BLaER1 (cell line): ENCODE measurements around the gene GAD1.

Experiments
- H3K27ac ChIP-seq: shearing (Covaris generic); formaldehyde crosslinking; 2 replicates; pipeline ENCODE4 v1.8.1; 2022
- H3K27me3 ChIP-seq: shearing (Covaris generic); formaldehyde crosslinking; 2 replicates; pipeline ENCODE4 v1.8.1; 2022
- H3K36me3 ChIP-seq: shearing (Covaris generic); formaldehyde crosslinking; 2 replicates; pipeline ENCODE4 v1.8.1; 2022
- H3K4me1 ChIP-seq: shearing (Covaris generic); formaldehyde crosslinking; 2 replicates; pipeline ENCODE4 v1.8.1; 2022
- H3K4me2 ChIP-seq: shearing (Covaris generic); formaldehyde crosslinking; 2 replicates; pipeline ENCODE4 v1.8.1; 2022
- H3K4me3 ChIP-seq: shearing (Covaris generic); formaldehyde crosslinking; 2 replicates; pipeline ENCODE4 v1.8.1; 2022
- H3K9ac ChIP-seq: shearing (Covaris generic); formaldehyde crosslinking; 2 replicates; pipeline ENCODE4 v1.8.1; 2022
- H3K9me3 ChIP-seq: shearing (Covaris generic); formaldehyde crosslinking; 2 replicates; pipeline ENCODE4 v1.8.1; 2022
- H4K20me1 ChIP-seq: shearing (Covaris generic); formaldehyde crosslinking; 2 replicates; pipeline ENCODE4 v1.8.1; 2022
- Cebpa-rat ChIP-seq: shearing (Covaris generic); IDR thresholded peaks from 2 replicates; pipeline ENCODE4 v1.8.1; 2022

Gene GAD1

DNA sequence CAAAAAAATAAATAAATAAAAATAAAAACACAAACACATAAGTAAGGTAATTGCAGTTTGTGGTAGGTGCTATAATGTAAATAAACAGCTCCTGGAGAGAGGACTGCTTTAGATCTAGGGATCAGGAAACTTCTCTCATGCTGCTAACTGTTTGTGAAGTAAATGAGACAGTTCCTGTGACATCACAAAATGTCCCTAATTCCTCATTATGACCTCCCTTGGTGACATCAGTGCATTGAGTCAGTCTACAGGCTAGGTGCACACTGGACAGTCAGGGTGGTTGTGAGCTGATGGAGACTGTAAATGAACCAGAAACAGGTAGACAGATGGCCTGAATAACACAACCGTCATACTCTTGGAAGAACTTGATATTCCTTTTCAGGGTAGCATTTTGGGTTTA lies 33.1 kb upstream of the GAD1 start:
- Histone ChIP-seq H3K4me1 (no peaks in the 10 kb centered on the region), H3K4me2 (no peak overlapping the region), H3K9me3 (no peaks in the 10 kb centered on the region), H3K27me3 (no peaks in the 10 kb centered on the region), H3K36me3 (no peaks in the 10 kb centered on the region), H3K9ac (no peak overlapping the region), H3K4me3 (no peak overlapping the region), H4K20me1 (no peaks in the 10 kb centered on the region), H3K27ac (no peak overlapping the region)
- no peak for TF ChIP-seq Cebpa-rat

DNA sequence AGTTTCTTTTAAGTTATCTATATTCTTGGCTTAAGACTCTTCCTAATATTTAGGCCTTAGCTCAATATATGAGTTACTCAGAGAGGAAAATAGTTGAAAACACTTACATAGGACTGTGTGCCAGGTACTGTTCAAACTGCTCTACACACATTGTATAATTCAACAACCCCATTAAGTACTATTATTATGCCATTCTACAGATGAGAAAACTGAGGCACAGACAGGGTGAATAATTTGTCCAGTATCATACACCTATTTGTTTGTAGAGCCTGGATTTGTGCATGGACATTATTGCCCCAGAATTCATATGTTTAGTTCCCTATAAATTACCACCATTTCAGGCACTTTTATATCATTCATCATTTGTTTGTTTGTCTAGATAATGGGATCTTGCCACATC lies 17.7 kb upstream of the GAD1 start:
- H3K27me3 ChIP-seq: no peaks in the 10 kb centered on the region
- no peaks in the 10 kb centered on the region for H3K36me3 ChIP-seq
- no peak overlapping the region for H3K4me3 ChIP-seq
- H3K9me3 ChIP-seq: no peaks in the 10 kb centered on the region
- no peak overlapping the region for H3K27ac ChIP-seq
- no peak for TF ChIP-seq Cebpa-rat
- no peak overlapping the region for H3K9ac ChIP-seq
- H4K20me1 ChIP-seq: no peaks in the 10 kb centered on the region
- peaks cover 9% of the 10 kb centered on the region; the same call in 1 of the 2 replicates for H3K4me1 ChIP-seq
- H3K4me2 ChIP-seq: no peak overlapping the region

DNA sequence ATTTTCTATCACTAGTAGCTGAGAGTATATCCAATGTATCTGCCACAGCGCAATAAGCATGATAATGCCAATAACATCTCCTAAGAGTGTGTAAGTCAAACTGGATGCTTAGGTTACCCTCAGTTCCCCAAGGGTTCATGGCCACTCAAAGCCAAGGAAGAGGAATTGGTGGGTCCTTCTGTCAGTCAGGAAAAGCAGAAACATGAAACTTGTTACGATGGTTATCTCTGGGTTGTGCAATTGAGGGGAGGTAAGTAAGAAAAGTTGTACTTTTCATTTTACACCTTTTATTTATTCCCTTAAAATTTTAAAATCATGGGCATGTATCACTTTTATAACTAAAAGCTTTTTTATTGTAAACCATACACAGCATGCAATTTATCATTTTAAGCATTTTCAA lies 10.1 kb upstream of the GAD1 start:
- TF ChIP-seq Cebpa-rat: no peak
- no peaks in the 10 kb centered on the region for H3K27me3 ChIP-seq

DNA sequence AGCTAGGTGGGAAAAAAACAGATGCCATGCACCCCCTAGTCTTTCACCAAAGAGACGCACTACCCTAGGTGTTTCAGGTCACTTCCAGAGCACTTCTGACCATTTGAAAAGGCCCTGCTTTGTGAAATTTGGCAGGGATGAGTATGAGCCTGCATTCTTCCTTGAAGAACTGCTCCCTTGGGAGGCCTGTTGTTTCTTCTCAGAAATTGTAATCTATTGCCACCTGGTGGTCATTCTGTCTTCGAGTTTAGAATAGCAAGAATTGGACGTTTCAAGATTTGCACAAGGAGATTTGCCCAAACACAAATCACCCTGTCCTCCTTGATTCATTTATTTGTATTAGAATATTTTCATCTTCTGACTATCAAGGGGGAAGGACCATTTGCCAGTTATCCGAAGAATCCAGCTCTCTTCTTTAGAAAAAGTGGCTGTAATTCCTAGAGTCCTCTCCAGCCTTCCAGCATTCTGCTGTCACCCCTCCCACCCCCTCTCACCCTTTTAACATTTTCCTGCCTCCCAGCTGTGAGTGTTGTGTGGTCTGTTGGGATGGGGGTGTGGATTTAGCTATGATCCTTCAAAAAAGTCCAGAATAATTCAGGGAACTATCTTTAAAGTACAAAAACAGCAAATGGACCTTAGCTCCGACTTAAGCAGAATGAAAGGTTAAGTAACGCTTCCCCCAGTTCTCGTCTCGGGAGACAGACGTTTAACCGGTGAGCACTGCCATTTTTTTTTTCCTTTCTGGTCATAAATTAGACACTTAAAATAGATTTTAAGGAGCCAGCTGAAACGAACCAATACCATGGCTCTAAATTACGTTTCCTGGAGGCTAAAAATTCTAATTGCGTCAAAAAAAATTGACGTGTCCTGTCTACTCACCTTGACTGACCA lies 3.7 kb upstream of the GAD1 start:
- H3K4me2 ChIP-seq: no peak overlapping the region

More for the DNA sequence above, 10.1 kb upstream of the GAD1 start:
- no peaks in the 10 kb centered on the region for H3K4me1 ChIP-seq
- H4K20me1 ChIP-seq: no peaks in the 10 kb centered on the region
- no peaks in the 10 kb centered on the region for H3K9me3 ChIP-seq
- H3K4me3 ChIP-seq: no peak overlapping the region
- H3K9ac ChIP-seq: no peak overlapping the region
- no peaks in the 10 kb centered on the region for H3K36me3 ChIP-seq
- H3K27ac ChIP-seq: no peak overlapping the region
- no peak overlapping the region for H3K4me2 ChIP-seq

DNA sequence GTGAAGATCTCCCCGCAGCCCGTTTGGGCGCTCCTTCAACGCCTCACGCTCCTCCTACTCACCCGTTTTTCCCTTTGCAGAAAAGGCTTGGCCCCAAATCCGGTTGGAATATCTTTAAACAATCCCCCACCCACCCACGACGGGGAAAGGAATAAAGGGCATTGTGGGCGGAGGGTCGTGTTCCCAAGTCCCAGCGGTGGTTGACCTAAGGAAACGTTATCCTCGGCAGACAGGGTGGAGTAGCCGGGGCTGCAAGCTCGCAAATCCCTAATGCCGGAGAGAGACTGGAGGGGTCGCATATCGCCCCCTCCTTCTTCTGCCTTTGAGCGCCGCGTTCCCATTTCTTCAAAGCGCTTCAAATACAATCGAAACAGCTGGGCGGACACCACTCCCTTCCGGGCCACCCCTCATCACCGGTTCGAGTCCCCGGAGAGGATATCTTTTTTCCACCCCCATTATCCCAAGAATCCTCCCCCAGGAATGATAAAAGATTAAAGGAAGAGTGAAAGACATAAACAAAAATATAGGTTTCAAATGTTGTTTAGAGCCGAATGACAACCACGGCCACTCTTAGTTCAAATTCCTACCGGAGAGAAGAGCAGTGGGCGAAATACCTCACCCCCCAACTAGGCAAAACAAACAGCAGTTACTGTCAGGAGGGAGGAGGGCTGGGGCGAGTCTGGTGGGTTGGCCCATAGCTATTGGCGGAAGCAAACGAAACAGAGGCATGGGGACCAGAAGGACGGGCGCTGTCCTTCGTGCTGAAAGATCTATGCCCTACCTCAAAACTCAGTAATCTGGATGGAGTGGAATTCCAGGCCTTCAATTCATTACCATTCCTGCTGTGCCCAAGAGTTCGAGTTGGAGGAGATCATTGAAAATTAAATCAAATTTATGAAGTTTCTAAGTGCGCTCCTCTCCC lies 2.8 kb upstream of the GAD1 start:
- no peak overlapping the region for H3K9ac ChIP-seq
- no peak overlapping the region for H3K27ac ChIP-seq
- peaks cover 15% of the 10 kb centered on the region for H3K9me3 ChIP-seq
- H3K36me3 ChIP-seq: no peaks in the 10 kb centered on the region
- no peak for TF ChIP-seq Cebpa-rat
- no peak overlapping the region for H3K4me3 ChIP-seq
- H3K4me2 ChIP-seq: no peak overlapping the region
- H3K27me3 ChIP-seq: peaks cover 61% of the 10 kb centered on the region
- peaks cover 45% of the 10 kb centered on the region for H4K20me1 ChIP-seq
- H3K4me1 ChIP-seq: peaks cover 18% of the 10 kb centered on the region

More for the DNA sequence above, 3.7 kb upstream of the GAD1 start:
- no peak overlapping the region for H3K4me3 ChIP-seq
- H3K27me3 ChIP-seq: peaks cover 52% of the 10 kb centered on the region
- no peak overlapping the region for H3K9ac ChIP-seq
- peaks cover 38% of the 10 kb centered on the region for H4K20me1 ChIP-seq
- H3K9me3 ChIP-seq: peaks cover 7% of the 10 kb centered on the region; the same call in 1 of the 2 replicates
- no peak overlapping the region for H3K27ac ChIP-seq
- H3K36me3 ChIP-seq: no peaks in the 10 kb centered on the region
- no peak for TF ChIP-seq Cebpa-rat
- peaks cover 18% of the 10 kb centered on the region for H3K4me1 ChIP-seq

DNA sequence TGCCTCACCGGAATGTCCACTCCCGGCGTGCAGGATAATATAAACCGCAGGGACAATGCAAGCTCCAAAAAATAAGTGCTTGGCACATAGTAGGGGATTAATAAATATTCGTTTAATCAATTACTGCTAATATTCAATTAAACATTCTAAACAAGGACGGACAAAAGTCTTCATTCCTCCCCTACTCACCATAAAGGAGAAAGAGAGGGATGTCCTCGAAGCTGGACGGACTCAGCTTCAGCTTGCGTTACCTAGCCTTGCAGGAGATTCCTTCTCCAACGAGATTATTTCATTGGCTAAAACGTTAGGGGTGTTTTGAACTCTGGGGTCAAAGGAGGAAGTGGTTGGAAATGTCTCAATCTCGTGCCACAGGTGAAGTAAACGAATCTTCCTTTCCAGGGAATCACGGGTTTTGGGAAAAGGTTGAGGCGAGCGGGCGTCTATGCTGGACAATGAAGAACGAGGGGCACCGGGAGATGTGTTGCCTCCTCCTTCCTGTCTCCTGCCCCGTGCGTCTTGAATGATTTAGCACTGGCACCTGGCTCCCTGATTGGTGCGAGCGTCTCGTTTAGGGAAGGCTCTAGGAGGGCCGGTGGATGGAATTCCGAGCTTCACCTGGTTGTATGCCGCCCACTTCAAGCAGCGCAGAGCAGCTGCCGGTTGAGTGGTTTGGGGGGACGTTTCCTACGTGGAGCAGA lies 2.0 kb upstream of the GAD1 start:
- H3K36me3 ChIP-seq: no peaks in the 10 kb centered on the region
- no peak overlapping the region for H3K9ac ChIP-seq
- H3K9me3 ChIP-seq: peaks cover 20% of the 10 kb centered on the region
- H3K4me2 ChIP-seq: no peak overlapping the region
- no peak for TF ChIP-seq Cebpa-rat
- peaks cover 70% of the 10 kb centered on the region for H3K27me3 ChIP-seq
- H3K27ac ChIP-seq: no peak overlapping the region
- H3K4me1 ChIP-seq: peaks cover 18% of the 10 kb centered on the region
- H3K4me3 ChIP-seq: no peak overlapping the region
- peaks cover 52% of the 10 kb centered on the region for H4K20me1 ChIP-seq

DNA sequence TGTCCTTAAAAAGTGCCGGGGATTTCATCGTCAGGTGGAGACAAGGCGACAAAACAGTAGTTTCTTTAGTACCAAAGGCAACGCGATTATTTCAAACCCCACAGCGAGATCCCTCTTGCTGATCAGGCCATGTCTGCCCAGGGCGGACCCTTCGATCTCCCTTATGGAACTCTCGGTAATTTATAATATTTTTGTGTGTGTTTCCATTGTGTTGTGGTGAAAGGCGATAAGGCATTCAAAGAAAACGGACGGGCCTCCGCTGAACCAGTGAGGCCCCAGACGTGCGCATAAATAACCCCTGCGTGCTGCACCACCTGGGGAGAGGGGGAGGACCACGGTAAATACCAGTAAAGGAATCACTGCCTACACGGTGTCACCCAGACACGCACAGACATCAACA lies 1.4 kb upstream of the GAD1 start:
- H3K27ac ChIP-seq: no peak overlapping the region
- H3K4me1 ChIP-seq: peaks cover 18% of the 10 kb centered on the region
- peaks cover 76% of the 10 kb centered on the region for H3K27me3 ChIP-seq
- TF ChIP-seq Cebpa-rat: no peak
- peak overlapping the region; percentile 98 for H3K4me2 ChIP-seq
- H3K9me3 ChIP-seq: peaks cover 26% of the 10 kb centered on the region
- H3K4me3 ChIP-seq: peak overlapping the region; percentile 67
- no peaks in the 10 kb centered on the region for H3K36me3 ChIP-seq
- H3K9ac ChIP-seq: no peak overlapping the region
- peaks cover 58% of the 10 kb centered on the region for H4K20me1 ChIP-seq

DNA sequence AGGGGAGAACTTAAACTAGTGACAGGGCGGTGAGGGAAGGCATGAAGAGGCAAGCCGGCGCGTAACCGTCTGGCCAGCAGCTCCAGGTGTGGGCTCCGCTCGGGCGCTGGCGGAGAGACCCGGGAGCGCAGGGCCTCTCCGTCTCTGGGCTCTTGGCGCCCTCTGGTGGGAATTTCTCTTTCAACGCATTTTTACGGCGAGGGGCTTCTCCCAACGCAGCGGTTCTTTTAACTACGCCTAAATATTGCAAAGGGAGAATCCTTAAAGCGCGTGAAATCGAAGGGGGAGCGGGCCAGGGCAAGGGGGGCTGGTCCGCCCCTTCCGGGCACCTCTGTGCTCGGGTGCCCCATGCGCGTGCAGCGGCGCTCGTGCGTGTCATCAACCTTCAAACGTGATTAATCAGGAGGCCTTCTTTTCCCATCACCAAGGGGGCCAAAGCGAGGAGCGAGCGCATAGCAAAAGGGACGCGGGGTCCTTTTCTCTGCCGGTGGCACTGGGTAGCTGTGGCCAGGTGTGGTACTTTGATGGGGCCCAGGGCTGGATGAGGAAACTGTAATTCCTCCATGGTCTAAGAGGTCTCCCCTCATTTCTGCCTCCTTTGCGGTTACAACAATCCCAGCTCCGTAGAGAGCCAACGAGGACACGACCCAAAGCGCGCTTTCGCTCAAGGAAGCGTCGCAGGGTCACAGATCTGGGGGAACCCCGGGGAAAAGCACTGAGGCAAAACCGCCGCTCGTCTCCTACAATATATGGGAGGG lies 762 bp upstream of the GAD1 start:
- Histone ChIP-seq H3K9ac (no peak overlapping the region), H3K9me3 (peaks cover 30% of the 10 kb centered on the region), H3K27ac (no peak overlapping the region), H3K4me3 (peak overlapping the region; percentile 67), H4K20me1 (peaks cover 64% of the 10 kb centered on the region), H3K4me2 (peak overlapping the region; percentile 98), H3K27me3 (peaks cover 82% of the 10 kb centered on the region), H3K36me3 (no peaks in the 10 kb centered on the region), H3K4me1 (peaks cover 25% of the 10 kb centered on the region)
- no peak for TF ChIP-seq Cebpa-rat
